H9 (cell line): ENCODE data around the gene RHOU. TPM values are rescaled to one million over a fixed set of nuclear protein-coding genes. Genes with fewer than 3 reads are reported as not detected.

Experiments used
- DNase-seq: peaks from one replicate; pipeline ENCODE4 v3.0.0-alpha.2; 2017
- H2AFZ ChIP-seq: one replicate; pipeline ENCODE4 v1.6.1; 2013; ENCODE audit warnings: mild to moderate bottlenecking, low read length, control low read depth, moderate library complexity
- H2AK5ac ChIP-seq: 2 replicates; pipeline ENCODE4 v1.6.1; 2013; ENCODE audit warnings: low read length, control low read depth, mixed read lengths; ENCODE audit not compliant: insufficient read length
- H2BK120ac ChIP-seq: one replicate; pipeline ENCODE4 v1.6.1; 2013; ENCODE audit warnings: low read depth, mild to moderate bottlenecking, low read length, control low read depth, inconsistent platforms; ENCODE audit not compliant: poor library complexity, severe bottlenecking
- H2BK12ac ChIP-seq: 2 replicates; pipeline ENCODE4 v1.6.1; 2013; ENCODE audit warnings: low read length, control low read depth, mixed read lengths, low read depth; ENCODE audit not compliant: insufficient read length
- H2BK15ac ChIP-seq: 2 replicates; pipeline ENCODE4 v1.6.1; 2013; ENCODE audit warnings: low read depth, low read length, control low read depth
- H2BK20ac ChIP-seq: one replicate; pipeline ENCODE4 v1.6.1; 2013; ENCODE audit warnings: low read depth, mild to moderate bottlenecking, low read length, control low read depth, inconsistent platforms; ENCODE audit not compliant: poor library complexity, severe bottlenecking
- H2BK5ac ChIP-seq: 2 replicates; pipeline ENCODE4 v1.6.1; 2013; ENCODE audit warnings: low read length, control low read depth, mixed read lengths; ENCODE audit not compliant: insufficient read length
- H3K14ac ChIP-seq: 2 replicates; pipeline ENCODE4 v1.6.1; 2013; ENCODE audit warnings: low read length, control low read depth; ENCODE audit not compliant: insufficient read depth
- H3K18ac ChIP-seq: 2 replicates; pipeline ENCODE4 v1.6.1; 2013; ENCODE audit warnings: low read depth, mild to moderate bottlenecking, mixed read lengths, low read length, control low read depth; ENCODE audit not compliant: insufficient read length
- H3K23ac ChIP-seq: 2 replicates; pipeline ENCODE4 v1.6.1; 2013; ENCODE audit warnings: low read length, control low read depth, mixed read lengths, low read depth; ENCODE audit not compliant: insufficient read length
- H3K23me2 ChIP-seq: 2 replicates; pipeline ENCODE4 v1.6.1; 2013; ENCODE audit warnings: low read depth, mild to moderate bottlenecking, mixed read lengths, low read length, control low read depth; ENCODE audit not compliant: insufficient read length, poor library complexity, severe bottlenecking
- H3K27ac ChIP-seq: 2 replicates; pipeline ENCODE4 v1.5.1; 2013; ENCODE audit warnings: low read length, control low read depth, mixed read lengths, low read depth; ENCODE audit not compliant: insufficient read length
- H3K27me3 ChIP-seq: 2 replicates; pipeline ENCODE4 v1.6.1; 2013; ENCODE audit warnings: low read length, control low read depth, inconsistent platforms; ENCODE audit not compliant: insufficient read depth
- H3K4ac ChIP-seq: 2 replicates; pipeline ENCODE4 v1.6.1; 2013; ENCODE audit warnings: low read depth, mild to moderate bottlenecking, control low read depth, inconsistent platforms, low read length, moderate library complexity
- H3K4me1 ChIP-seq: 2 replicates; pipeline ENCODE4 v1.6.1; 2013; ENCODE audit warnings: low read length, control low read depth, inconsistent platforms; ENCODE audit not compliant: insufficient read depth
- H3K4me2 ChIP-seq: 2 replicates; pipeline ENCODE4 v1.6.1; 2013; ENCODE audit warnings: low read length, control low read depth, mixed read lengths; ENCODE audit not compliant: insufficient read length, insufficient read depth
- H3K56ac ChIP-seq: 2 replicates; pipeline ENCODE4 v1.6.1; 2013; ENCODE audit warnings: low read depth, mild to moderate bottlenecking, mixed read lengths, low read length, control low read depth; ENCODE audit not compliant: insufficient read length
- H3K79me1 ChIP-seq: 2 replicates; pipeline ENCODE4 v1.6.1; 2013; ENCODE audit warnings: low read depth, mild to moderate bottlenecking, moderate library complexity, low read length, control low read depth, inconsistent platforms; ENCODE audit not compliant: insufficient read depth, poor library complexity, severe bottlenecking
- H3K79me2 ChIP-seq: 2 replicates; pipeline ENCODE4 v1.6.1; 2013; ENCODE audit warnings: low read length, control low read depth, inconsistent platforms; ENCODE audit not compliant: insufficient read depth
- H3K9ac ChIP-seq: 2 replicates; pipeline ENCODE4 v1.6.1; 2013; ENCODE audit warnings: low read length, control low read depth, mixed read lengths; ENCODE audit not compliant: insufficient read length; ENCODE audit errors: extremely low read depth
- H3K9me3 ChIP-seq: one replicate; pipeline ENCODE4 v1.6.1; 2013; ENCODE audit warnings: low read depth, low read length, inconsistent platforms; ENCODE audit not compliant: control insufficient read depth
- H3T11ph ChIP-seq: one replicate; pipeline ENCODE4 v1.6.1; 2013; ENCODE audit warnings: mild to moderate bottlenecking, low read length, control low read depth, inconsistent platforms
- H4K20me1 ChIP-seq: one replicate; pipeline ENCODE4 v1.6.1; 2013; ENCODE audit not compliant: control insufficient read depth, insufficient read length, insufficient read depth
- H4K5ac ChIP-seq: 2 replicates; pipeline ENCODE4 v1.6.1; 2013; ENCODE audit warnings: low read depth, mild to moderate bottlenecking, mixed read lengths, low read length, control low read depth; ENCODE audit not compliant: insufficient read length
- H4K8ac ChIP-seq: replicated peaks from 2 replicates; pipeline ENCODE4 v1.6.1; 2013; ENCODE audit warnings: low read length, control low read depth, mixed read lengths, low read depth; ENCODE audit not compliant: insufficient read length
- H4K91ac ChIP-seq: 2 replicates; pipeline ENCODE4 v1.6.1; 2013; ENCODE audit warnings: low read depth, mild to moderate bottlenecking, moderate library complexity, mixed read lengths, low read length, control low read depth; ENCODE audit not compliant: insufficient read length
- H3K27ac Mint-ChIP-seq, 3 experiments: 2 replicates in 2 of 3; 3 replicates in 1 of 3; pipeline ENCODE4 v1.8.0; 2020 to 2021; ENCODE audit warnings: mixed read lengths in 3 of 3, mild to moderate bottlenecking in 1 of 3, moderate library complexity in 1 of 3
- H3K27me3 Mint-ChIP-seq: 2 replicates; pipeline ENCODE4 v1.8.0; 2021; ENCODE audit warnings: low read depth, mild to moderate bottlenecking, moderate library complexity, mixed read lengths
- H3K36me3 Mint-ChIP-seq, 3 experiments: 2 replicates in 2 of 3; 3 replicates in 1 of 3; pipeline ENCODE4 v1.8.0; 2020 to 2021; ENCODE audit warnings: low read depth in 3 of 3, mixed read lengths in 3 of 3; ENCODE audit not compliant: insufficient read depth in 1 of 3
- H3K4me1 Mint-ChIP-seq, 2 experiments: 2 replicates each; pipeline ENCODE4 v1.8.0; 2020; ENCODE audit warnings: mixed read lengths in 2 of 2
- H3K4me3 Mint-ChIP-seq, 2 experiments: 2 replicates in 1 of 2; 3 replicates in 1 of 2; pipeline ENCODE4 v1.8.0; 2020 to 2021; ENCODE audit warnings: mild to moderate bottlenecking in 2 of 2, mixed read lengths in 2 of 2, moderate library complexity in 1 of 2
- H3K9me3 Mint-ChIP-seq, 2 experiments: 2 replicates in 1 of 2; 3 replicates in 1 of 2; pipeline ENCODE4 v1.8.0; 2020; ENCODE audit warnings: mild to moderate bottlenecking in 2 of 2, mixed read lengths in 2 of 2, moderate library complexity in 1 of 2
- WGBS: extraction: QIAGEN DNeasy Blood & Tissue Kit; methylation state at CpG from one replicate; pipeline ENCODE4 v1.1.7; 2013; ENCODE audit warnings: missing lambda C conversion rate, low lambda C conversion rate, mixed read lengths; ENCODE audit not compliant: insufficient read length; ENCODE audit errors: extremely low coverage; 5-methylcytosine and 5-hydroxymethylcytosine counted together
- total RNA-seq: library from RNA; stranded (reverse); gene quantifications from 2 replicates; pipeline ENCODE4 v1.2.1, GENCODE V29; 2021
- TF ChIP-seq, protein P1 (sequence below): fragments of 200-600 bp; sonication (generic); conservative IDR thresholded peaks from 3 replicates; pipeline ENCODE4 v1.8.0; 2021; ENCODE audit warnings: antibody characterized with exemption, mild to moderate bottlenecking

The RHOU gene
- total RNA-seq, 1 experiment from 2014 or later, result 3.9 TPM

DNA sequence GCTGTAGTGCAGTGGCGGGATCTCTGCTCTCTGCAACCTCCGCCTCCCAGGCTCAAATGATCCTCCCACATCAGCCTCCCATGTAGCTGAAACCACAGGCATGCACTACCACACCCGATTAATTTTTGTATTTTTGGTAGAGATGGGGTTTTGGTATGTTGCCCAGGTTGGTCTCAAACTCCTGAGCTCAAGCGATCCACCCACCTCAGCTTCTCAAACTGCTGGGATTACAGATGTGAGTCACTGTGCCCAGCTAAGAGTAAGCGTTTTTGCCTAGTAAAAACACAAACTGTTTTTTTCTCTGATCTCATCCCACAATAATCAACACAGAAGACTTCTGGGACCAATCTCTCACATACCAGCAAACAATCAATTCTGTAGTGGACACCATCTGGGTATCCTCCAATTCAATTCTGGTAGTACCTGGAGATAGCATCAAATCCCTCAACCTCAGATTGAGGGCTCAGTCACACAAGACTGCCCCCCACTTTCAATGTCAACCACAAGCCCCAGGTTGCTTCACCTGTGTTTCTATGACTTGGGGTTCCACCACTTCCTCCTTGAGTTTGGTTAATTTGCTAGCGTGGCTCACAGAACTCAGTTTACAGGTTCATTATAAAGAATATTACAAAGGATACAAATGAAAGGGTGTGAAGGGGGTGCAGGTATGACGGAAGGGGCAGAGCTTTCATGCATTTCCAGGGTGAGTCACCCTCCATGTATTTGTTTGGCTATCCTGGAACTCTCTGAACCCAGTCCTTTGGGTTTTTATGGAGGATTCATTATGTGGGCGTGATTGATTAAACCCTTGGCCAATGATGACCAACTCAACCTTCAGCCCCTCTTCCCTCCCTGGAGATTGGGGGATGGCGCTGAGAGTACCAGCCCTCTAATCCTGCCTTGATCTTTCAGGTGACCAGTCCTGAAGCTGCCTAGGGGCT, 40.0 kb upstream of the RHOU start:
- H3K27ac ChIP-seq, result no peak overlapping the region
- H3K4ac ChIP-seq, result no peak overlapping the region
- no peaks in the 10 kb centered on the region; a peak in 1 of 5 replicates for H3K9me3 Mint-ChIP-seq
- H3K36me3 Mint-ChIP-seq, result no peaks in the 10 kb centered on the region
- H2AK5ac ChIP-seq, result no peak overlapping the region
- H2BK12ac ChIP-seq, result no peak overlapping the region
- H2BK20ac ChIP-seq, result no peak overlapping the region
- no peaks in the 10 kb centered on the region for H3K79me1 ChIP-seq
- H4K8ac ChIP-seq, result no peak overlapping the region
- no peaks in the 10 kb centered on the region for H3K27me3 ChIP-seq
- no CpG with 5 or more reads among the region's 9 CpGs for WGBS
- DNase-seq, result no peak
- H3K4me1 ChIP-seq, result peaks cover 8% of the 10 kb centered on the region; the same call in 1 of the 2 replicates
- no peak overlapping the region for H3T11ph ChIP-seq
- no peaks in the 10 kb centered on the region for H3K23me2 ChIP-seq
- no peak overlapping the region for H3K56ac ChIP-seq
- no peak overlapping the region for H3K18ac ChIP-seq
- no peak overlapping the region for H2AFZ ChIP-seq
- H3K4me3 Mint-ChIP-seq, result no peak overlapping the region
- H3K9me3 ChIP-seq, result no peaks in the 10 kb centered on the region
- no peak overlapping the region for H3K9ac ChIP-seq
- peaks cover 7 to 9% of the 10 kb centered on the region in 2 experiments for H3K4me1 Mint-ChIP-seq
- H2BK120ac ChIP-seq, result no peak overlapping the region
- no peak overlapping the region for H3K27ac Mint-ChIP-seq
- no peak overlapping the region for H2BK15ac ChIP-seq
- no peak overlapping the region for H3K4me2 ChIP-seq
- no peak overlapping the region for H4K91ac ChIP-seq
- no peaks in the 10 kb centered on the region for H4K20me1 ChIP-seq
- no peak overlapping the region for H3K23ac ChIP-seq
- H4K5ac ChIP-seq, result no peak overlapping the region
- no peaks in the 10 kb centered on the region for H3K79me2 ChIP-seq
- H2BK5ac ChIP-seq, result no peak overlapping the region
- TF ChIP-seq, protein P1, sequence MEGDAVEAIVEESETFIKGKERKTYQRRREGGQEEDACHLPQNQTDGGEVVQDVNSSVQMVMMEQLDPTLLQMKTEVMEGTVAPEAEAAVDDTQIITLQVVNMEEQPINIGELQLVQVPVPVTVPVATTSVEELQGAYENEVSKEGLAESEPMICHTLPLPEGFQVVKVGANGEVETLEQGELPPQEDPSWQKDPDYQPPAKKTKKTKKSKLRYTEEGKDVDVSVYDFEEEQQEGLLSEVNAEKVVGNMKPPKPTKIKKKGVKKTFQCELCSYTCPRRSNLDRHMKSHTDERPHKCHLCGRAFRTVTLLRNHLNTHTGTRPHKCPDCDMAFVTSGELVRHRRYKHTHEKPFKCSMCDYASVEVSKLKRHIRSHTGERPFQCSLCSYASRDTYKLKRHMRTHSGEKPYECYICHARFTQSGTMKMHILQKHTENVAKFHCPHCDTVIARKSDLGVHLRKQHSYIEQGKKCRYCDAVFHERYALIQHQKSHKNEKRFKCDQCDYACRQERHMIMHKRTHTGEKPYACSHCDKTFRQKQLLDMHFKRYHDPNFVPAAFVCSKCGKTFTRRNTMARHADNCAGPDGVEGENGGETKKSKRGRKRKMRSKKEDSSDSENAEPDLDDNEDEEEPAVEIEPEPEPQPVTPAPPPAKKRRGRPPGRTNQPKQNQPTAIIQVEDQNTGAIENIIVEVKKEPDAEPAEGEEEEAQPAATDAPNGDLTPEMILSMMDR, result no peak
- no peaks in the 10 kb centered on the region for H3K27me3 Mint-ChIP-seq
- no peak overlapping the region for H3K14ac ChIP-seq
